NCI-H345 (cell line): ENCODE data around the gene AGRN.
"Not testable (repeated sequence)": the region's sequence is repeated elsewhere in the genome, so short reads cannot be mapped to it uniquely, and the experiment has no call there.

Experiments used
- DNase-seq: peaks from one replicate; lab custom pipeline; 2025; lab: John Stamatoyannopoulos, UW

Gene AGRN

GRCh38 chr1:1053682-1054081 lies 33.8 kb downstream of the AGRN start:
- no peak for DNase-seq

- DNase-seq: no peak
Measured at GRCh38 chr1:1054099-1054700, 34.3 kb downstream of the AGRN start.

GRCh38 chr1:1054971-1055370 lies 35.1 kb downstream of the AGRN start:
- no peak for DNase-seq

- no peak for DNase-seq
Measured at GRCh38 chr1:1055841-1056736, 36.2 kb downstream of the AGRN start.

GRCh38 chr1:1057769-1058087 lies 37.8 kb downstream of the AGRN start:
- DNase-seq: not testable (repeated sequence)

- DNase-seq: no peak
Measured at GRCh38 chr1:1058088-1058905, 38.4 kb downstream of the AGRN start.

- DNase-seq: peak; percentile 46
Measured at GRCh38 chr1:1058921-1059493, 39.1 kb downstream of the AGRN start.

GRCh38 chr1:1059494-1060280 lies 39.8 kb downstream of the AGRN start:
- DNase-seq: peak; percentile 88

GRCh38 chr1:1060281-1061000 lies 40.5 kb downstream of the AGRN start:
- DNase-seq: no peak

GRCh38 chr1:1061682-1062345 lies 41.9 kb downstream of the AGRN start:
- DNase-seq: no peak

GRCh38 chr1:1062348-1063163 lies 42.6 kb downstream of the AGRN start:
- DNase-seq: no peak

- DNase-seq: no peak
Measured at GRCh38 chr1:1063261-1063944, 43.5 kb downstream of the AGRN start.

- DNase-seq: peak; percentile 40
Measured at GRCh38 chr1:1063945-1064831, 44.3 kb downstream of the AGRN start.

GRCh38 chr1:1065265-1065939 lies 45.5 kb downstream of the AGRN start:
- DNase-seq: no peak

- DNase-seq: not testable (repeated sequence)
Measured at GRCh38 chr1:1065940-1066304, 46.0 kb downstream of the AGRN start.

- DNase-seq: no peak
Measured at GRCh38 chr1:1066403-1067283, 46.7 kb downstream of the AGRN start.
